CD4-positive, alpha-beta T cell treated with Interleukin-6 for 4 hours (primary cell): ENCODE data around the gene CPA2.

Source experiments
- DNase-seq: peaks from one replicate; pipeline ENCODE4 v3.0.0-alpha.2; 2020; ENCODE audit warnings: mixed read lengths

Gene CPA2

DNA sequence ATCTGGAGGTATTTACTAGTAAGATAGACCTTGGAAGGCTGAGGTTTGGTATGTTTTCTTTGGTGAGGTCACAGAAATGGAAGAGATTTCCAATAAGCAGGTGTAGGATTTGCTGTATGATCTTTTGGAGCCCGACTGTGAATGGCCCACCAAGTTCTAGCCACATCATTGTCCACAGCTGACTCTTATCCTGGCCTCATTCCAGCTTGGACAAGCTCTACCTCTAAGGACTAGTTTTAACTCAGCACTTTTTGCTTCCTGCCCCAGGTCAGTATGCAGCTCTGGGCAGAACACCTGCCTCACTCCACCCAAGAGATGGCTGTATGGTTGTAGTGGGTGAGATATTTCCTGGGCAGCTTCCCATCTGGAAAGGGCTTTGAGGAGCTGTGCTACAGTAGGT, 20.2 kb downstream of the CPA2 start:
- DNase-seq = no peak

DNA sequence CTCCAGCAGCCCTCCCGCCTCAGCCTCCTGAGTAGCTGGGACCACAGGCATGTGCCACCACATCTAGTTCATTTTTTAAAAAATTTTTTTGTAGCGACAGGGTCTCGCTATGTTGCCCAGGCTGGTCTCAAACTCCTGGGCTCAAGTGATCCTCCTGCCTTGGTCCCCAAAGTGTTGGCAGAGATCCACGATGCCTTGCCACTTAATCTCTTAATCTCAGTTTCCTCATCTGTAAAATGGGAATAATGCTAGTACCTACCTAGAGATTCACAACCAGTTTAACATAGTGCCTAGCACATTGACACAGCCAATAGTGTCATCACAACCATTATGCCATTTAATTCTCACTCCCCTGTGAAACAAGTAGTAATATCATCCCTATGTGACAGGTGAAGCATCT, 21.5 kb downstream of the CPA2 start:
- DNase-seq = no peak

DNA sequence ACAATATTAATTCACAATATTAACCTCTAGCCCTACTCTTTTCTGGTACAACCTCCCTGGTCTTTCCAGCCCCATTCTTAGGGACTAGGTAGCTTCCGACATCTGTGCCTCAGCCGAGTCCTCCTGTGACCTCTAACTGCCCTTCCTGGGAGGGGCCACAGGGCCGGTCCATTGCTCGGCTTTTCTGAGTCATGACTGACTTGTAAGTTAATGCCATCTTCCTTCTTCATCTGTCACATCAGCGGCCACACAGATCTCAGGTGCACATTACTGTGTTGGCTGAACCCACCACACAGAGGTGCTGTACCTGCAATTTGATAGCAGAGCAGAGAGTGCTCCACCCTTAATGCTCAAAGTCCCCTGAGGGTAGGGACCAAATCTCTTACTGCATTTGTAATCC, 22.2 kb downstream of the CPA2 start:
- no peak for DNase-seq

DNA sequence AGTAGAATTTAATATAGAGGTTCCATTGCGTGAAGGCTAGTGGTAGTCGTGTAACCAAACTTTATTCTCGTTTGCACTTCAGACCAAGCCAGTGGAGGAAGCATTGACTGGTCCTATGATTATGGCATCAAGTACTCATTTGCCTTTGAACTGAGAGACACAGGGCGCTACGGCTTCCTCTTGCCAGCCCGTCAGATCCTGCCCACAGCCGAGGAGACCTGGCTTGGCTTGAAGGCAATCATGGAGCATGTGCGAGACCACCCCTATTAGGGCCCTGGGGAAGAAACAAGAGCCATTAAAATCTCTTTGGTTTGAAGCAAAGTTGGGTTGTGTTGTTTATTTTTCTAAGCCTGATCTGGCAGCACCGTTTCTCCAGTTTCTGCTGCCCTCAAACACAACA, 22.8 kb downstream of the CPA2 start:
- no peak for DNase-seq

DNA sequence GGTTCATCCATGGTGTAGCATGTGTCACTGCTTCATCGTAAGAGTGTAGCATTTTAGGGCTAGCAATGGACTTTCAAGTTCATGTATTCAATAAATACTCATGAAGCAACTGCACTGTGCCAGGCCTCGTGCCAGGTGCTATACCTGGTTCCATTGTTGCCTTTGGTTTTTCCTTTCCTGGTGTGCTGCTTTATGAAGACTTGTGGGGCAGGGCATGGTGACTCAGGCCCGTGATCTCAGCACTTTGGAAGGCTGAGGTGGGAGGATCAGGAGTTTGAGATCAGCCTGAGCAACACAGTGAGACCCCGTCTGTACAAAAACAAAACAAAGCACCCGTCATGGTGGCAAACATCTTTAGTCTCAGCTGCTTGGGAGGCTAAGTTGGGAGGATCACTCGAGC, 24.1 kb downstream of the CPA2 start:
- DNase-seq = no peak

DNA sequence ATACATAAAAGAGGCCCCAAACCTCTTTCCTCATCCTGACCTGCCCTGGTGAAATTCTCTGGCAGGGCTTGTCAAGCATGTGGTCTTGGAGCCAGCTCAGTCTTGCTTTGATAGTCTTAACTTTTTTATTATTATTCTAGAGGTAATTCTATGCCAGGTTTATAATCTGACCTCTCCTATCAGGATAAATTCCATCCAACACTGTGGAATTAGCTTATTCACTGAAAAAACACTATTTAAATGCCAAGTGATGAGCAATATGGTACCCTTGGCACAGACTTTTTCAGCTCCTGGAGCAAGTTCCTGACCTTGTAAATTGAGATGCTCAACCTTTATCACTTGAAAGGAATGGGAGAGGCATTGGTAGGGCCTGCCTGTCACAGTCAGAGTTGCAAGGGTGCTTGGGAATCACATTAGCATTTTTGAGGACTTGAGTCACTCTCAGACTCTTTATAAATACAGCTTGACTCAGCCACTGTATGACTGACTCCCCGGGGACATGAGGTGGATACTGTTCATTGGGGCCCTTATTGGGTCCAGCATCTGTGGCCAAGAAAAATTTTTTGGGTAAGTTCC, 26.1 kb downstream of the CPA2 start, which contains the start of gene CPA4:
TSS of gene CPA4 (plus strand) at position 480 of the 576 bp plus-strand sequence. CDS start at position 500, 20 bp downstream.
- no peak for DNase-seq

DNA sequence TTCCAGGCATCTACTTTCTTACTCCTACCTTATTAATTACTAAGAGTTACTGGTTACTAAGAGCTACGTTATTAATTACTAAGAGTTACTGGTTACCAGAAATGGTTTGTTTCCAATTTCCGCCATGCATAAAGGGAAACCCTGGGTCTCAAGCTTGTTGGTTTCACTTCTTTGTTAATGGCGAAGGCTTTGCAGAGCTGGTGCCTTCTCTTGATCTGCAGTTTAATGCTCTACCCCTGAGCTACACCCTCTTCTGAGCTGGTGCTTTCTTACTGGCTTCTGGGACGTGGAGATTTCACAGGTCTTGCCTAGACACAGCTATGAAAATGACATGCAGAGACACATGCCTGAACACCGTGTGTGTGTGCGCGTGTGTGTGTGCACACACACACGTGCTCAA, 26.9 kb downstream of the CPA2 start:
- DNase-seq = no peak

DNA sequence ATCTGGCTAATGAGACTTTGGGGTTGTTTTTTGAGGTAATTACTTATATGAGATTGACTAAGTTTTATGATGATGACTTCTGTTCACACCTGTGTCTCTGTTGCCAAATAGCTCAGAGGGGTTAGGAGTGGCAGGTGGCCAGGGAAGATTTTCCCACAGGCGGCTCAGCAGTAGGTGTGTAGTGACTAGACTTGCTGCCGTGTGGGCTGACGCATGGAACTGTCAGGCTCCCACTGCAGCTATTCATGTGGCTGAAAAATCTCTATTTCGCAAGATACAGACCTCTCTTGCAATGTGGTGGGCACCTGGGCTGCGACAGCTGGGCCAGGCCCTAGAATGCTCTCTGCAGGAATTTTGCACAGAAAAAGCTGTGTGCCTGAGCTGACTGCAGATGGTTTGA, 27.7 kb downstream of the CPA2 start:
- DNase-seq = no peak

DNA sequence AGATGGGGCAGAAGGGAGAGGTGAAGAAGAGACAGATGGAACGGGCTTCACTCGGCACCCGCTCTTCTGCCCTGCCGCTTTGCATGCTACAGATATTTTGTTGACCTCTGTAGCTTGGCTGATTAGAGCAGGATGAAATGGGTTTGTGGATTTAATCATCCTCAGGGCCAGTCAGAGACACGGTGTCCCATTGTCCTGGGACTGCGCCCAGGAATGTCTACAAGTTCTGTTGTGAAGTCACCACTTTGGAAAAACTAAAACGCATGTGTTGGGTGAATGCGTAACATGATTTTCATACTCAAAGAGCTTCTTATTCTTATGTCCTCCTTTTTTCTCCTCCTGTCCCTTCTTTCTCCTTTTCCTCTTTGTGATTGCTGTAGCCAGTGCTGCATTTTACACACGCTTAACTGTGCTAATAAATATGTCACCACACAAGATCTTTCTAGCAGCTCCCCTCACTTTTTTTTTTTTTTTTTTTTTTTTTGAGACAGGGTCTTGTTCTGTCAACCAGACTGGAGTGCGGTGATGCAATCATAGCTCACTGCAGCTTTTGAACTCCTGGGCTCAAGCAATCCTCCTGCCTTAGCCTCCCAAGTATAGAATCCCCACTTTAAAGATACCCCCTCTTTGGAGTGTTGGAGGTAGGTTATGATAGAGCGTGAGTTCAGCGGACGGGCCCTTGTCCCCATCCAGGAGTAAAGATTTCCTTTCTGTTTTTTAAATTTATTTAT, 29.7 kb downstream of the CPA2 start:
- DNase-seq = no peak

DNA sequence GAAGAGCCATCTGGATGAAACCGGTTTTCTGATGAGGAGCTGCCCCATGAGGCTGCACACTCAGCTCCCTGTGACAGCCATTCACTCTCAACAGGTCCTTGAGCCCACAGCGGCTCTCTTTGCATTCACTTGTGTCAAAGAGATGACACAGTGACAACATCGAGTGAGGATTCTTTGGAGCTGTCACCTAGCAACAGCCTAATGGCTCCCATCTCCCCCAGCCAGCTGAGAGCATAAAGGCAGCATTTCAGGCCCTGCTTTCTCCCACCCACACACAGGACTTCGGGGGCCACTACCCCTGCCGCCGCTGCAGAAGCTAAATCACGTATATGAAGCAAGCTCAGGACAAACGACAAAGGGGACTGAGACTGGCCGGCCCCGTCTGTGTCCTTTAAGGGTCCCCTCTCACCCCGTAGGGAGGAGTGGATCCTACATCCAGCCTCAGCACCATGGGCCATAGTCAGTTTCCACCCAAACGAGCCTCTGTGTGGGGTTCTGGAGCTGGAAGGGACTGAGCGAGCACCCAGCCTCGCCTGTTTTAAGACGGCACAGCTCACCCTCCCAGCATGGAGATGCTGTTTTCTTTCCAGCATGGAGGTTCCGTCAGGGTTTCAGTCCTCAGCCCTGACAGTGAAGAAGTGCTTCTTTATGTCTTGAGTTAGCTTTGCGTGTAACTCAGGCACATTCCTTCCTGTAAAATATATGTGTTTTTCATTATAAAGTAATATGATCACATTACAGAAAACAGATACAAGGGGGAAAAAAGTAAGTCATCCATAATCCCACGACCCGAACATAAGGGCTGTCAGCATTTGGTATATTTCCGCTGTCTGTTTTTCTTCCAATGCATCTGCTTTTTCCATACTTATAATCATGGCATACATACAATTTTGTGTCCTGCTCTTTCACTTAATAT, 31.2 kb downstream of the CPA2 start:
- DNase-seq = no peak

DNA sequence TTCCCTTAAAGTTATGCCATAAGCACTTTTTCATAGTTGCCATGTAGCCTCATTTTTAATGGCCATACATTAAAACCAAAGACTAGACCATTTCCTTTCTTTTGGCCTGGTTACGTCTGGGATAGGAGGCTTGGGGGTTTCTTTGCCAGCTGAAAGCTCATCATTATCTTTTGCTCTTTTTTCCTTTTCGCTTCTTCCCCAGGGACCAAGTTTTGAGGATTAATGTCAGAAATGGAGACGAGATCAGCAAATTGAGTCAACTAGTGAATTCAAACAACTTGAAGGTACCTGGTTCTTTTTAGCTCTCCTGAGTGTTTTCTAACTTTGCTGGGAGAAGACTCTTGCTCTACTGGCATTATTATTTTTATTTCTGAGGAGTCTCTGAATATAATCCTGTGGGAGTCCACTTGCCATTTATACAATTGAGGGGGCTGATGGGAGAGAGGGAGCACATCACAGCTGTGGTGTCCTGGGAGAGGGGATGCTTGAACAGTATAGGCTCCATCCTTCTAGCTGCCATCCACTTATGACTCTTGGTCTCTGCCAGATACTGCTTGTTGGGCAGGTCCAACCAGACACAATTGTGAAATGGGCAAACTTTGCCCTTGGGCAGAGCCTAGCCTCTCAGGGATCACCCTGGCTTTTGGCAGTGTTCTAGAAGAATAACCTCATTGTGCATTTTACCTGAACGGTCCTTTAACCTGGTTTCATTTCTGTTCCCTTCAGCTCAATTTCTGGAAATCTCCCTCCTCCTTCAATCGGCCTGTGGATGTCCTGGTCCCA, 32.1 kb downstream of the CPA2 start:
- DNase-seq = no peak

DNA sequence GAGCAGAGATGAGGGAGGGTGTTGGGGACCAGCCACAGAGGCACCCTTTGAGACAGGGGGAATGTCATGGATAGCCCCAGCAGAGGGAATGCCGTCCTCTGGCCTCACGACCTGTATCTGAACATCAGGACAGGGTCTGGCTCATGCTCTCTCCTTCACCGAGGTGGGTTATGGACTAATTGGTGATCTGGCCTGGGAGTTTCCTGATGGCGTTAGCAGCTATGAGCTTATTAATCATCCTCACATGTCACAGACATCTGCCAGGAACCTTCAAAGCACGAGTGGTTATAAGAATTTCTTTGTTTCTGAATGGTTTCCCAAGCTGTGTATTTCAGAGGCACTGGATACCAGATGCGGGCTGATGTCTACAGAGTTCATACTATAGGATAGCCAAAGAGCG, 33.2 kb downstream of the CPA2 start:
- no peak for DNase-seq

DNA sequence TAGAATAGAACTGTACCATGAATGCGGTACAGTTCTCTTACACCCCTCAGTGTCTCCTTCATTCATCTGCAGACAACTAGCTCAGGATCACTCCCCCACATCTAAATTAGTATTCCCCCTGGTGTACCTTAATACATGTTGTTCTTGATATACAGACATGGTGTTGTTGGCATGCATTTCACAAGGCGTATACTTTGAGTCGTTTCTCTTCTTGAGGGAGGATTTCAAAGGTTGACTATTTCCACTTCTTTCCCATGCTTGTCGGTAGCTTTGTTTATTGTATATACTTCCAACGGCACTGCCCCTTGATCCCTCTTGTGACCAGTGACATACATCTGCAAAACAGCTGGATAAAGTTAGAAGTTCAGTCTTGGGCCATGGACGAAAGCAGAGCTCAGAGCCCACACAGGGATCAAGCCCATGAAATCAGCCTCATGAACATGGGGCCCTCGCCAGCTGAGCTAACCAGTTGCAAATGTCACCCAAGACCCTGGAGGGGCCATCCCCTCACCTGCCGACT, 34.9 kb downstream of the CPA2 start:
- DNase-seq = no peak

DNA sequence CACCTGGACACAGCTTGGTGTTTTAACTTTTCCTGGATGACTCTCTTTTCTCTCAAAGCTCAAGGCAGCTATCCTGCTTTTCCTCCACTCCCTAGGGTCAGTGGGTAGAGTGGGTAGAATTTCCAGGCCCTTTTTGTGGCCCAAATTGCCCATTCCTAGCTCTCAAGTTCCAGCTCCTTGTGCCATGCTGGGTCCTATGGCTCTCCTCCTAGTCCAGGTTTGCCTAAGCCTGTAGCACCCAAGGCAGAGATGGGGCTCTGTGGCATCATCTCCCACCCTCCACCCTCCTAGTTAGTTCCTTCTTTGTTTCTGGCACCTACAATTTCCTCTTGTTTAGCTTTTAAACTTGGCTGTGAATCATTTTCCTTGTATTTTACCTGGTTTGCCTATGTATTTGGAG, 36.0 kb downstream of the CPA2 start:
- DNase-seq = no peak

DNA sequence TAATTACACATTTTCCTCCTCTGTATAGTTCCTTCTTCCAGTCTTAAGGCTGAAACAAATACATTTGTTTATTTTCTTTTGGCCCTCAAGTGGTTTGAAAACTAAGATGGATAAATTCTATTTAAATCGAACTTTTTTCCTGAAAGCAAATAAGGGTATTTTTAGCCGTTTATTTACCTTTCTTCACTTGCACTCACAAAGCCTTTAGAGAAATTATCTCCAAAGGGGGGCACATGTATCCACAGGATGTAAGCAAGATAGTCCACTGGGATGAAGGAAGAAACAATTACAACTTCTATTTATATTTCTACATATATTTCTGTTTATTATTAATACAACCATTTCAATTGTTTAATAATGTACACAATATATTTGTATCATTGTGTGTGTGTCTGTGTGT, 36.5 kb downstream of the CPA2 start:
- no peak for DNase-seq

DNA sequence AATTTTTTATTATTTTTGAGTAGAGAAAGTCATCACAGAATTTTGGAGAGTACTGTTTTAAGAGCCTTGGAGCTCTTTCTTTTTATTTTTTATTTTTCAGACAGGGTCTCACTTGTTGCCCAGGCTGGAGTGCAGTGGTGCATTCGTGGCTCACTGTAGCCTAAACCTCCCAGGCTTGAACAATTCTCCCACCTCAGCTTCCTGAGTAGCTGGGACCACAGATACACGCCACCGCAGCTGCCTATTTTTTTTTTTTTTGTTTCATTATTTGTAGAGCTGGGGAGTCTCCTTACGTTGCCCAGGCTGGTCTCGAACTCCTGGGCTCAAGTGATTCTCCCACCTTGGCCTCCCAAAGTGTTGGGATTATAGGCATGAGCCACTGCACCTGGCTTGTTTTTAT, 36.9 kb downstream of the CPA2 start:
- no peak for DNase-seq

DNA sequence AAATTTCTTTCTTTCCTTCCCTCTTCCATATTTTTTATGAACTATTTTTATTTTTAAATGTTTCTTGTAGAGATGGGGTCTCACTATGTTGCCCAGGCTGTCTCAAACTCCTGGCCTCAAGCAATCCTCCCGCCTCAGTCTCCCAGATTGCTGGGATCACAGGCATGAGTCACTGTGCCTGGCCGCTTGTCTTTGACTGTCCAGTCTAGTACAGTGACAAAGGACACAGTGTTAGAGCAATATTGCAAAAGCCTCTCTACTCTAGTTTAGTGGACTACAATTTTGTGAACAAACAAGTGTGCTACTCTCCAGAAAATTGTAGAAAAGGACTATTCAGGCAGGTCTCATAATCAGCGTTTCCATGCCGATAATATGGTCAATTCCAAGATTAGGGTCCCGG, 37.3 kb downstream of the CPA2 start:
- no peak for DNase-seq

DNA sequence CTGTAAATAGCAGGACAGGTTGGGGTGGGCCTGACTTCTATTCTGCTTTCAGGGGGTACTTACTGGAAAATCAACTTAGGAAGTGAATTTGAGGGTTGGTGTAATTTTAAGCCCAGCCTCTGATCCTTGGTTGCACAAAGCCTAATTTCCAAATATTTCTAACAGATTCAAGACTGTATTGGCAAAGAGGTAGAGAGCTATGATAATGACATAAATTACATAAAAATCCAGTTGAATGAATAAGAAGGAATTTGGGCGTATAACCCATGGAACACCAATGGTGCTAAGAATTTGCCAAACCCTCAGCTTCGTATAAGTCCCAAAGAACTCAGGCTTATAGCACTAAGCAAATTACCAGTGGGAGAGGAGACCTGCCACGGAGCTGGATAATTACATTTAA, 38.2 kb downstream of the CPA2 start:
- no peak for DNase-seq

DNA sequence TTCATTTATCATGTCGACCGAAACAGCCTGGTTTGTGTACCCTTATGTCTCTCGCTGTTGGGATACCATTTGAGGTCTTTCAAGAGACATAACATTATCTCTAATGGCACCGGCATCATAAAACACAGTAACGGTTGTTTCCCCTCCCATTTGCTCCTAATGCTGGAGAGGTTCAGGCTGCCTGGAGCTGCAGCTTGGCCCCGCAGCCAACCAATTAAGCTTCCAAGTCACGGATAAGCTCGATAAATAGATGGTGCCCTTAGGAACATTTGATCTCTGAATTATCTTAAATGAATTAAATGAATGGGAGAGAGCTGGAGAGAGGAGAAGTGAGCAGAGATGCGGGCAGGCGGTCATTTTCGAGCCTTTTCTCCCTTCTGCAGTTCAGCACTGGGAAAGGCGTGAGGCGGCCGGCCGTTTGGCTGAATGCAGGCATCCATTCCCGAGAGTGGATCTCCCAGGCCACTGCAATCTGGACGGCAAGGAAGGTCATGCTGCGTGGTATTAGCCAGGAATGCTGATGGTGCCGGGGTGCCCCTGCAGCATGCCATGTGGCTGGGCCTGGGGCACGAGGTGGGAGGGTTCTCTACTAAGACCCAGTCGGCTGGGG, 38.9 kb downstream of the CPA2 start:
- DNase-seq = no peak

DNA sequence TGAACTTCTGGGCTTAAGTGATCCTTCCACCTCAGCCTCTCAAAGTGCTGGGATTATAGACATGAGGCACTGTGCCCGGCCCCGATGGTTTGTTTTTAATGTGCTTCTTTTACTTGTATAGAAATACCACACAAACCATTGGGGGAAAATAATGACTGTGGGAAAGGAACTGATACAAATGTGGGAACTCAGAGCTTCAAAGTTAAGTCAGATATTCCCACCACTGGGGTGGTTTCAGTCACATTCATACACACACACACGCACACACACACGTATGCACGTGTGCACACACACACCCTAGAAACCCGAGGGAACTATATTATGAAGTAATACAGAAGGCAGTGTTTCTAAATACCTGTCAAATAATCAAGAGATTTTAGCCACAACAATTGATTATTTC, 43.3 kb downstream of the CPA2 start:
- DNase-seq = no peak

DNA sequence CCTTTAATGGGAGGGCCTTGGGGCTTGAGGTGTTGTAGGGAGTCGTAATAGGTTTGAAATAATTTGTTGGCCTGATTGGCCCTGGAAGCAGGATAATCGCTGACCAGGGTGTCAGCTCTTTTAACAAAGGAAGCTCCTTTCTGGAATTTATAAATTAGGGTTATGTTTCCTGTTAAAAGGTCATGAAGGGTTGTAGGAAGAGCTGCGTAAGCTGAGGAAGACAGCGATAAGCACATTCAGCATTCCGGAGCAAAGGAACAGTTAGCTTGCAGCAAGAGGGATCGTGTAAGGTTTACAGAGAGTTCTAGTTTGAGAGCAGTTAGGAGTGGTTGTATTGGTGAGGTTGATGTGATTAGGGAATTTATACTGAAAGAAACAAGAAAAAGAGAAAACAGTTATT, 47.6 kb downstream of the CPA2 start:
- DNase-seq = no peak

DNA sequence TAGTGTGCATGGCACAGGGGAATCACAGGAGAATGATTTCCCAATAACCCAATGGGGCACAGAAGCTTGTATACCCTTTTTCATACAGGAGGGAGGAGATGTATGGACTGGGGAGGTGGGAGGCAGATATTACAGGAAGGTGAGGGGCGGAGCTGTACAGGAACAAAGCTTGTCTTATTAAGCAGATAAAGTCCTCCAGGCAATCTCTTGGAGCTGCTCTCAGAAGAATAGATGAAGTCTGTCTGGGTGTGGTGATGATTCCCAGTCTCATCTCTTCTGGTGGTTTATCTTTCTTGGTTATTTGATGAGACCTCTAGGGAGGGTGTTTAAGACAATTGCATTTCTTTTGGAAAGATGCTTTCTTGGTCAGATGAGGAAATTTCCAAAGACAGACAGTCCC, 52.9 kb downstream of the CPA2 start:
- DNase-seq = no peak
